IPS DF 6.9 (cell line): ENCODE data around the gene POM121L12.

ENCODE experiments used
- DNase-seq: peaks from one replicate; pipeline ENCODE4 v3.0.0-alpha.2; 2013; ENCODE audit warnings: low read depth, low spot score
- H3K27ac ChIP-seq: one replicate; pipeline ENCODE4 v1.5.1; 2013; ENCODE audit warnings: low read length, control low read depth
- H3K27me3 ChIP-seq: 2 replicates; pipeline ENCODE4 v1.6.1; 2013; ENCODE audit warnings: mild to moderate bottlenecking, low read length; ENCODE audit not compliant: control insufficient read depth, insufficient read depth
- H3K36me3 ChIP-seq: 2 replicates; pipeline ENCODE4 v1.6.1; 2013; ENCODE audit warnings: low read length; ENCODE audit not compliant: control insufficient read depth, insufficient read depth
- H3K4me1 ChIP-seq: 2 replicates; pipeline ENCODE4 v1.6.1; 2013; ENCODE audit warnings: low read length; ENCODE audit not compliant: control insufficient read depth, insufficient read depth
- H3K4me3 ChIP-seq: 2 replicates; pipeline ENCODE4 v1.5.1; 2013; ENCODE audit warnings: mild to moderate bottlenecking, low read length
- H3K9me3 ChIP-seq: 2 replicates; pipeline ENCODE4 v1.6.1; 2013; ENCODE audit warnings: low read length, inconsistent platforms; ENCODE audit not compliant: control insufficient read depth, insufficient read depth
- WGBS: extraction: QIAGEN DNeasy Blood & Tissue Kit; methylation state at CpG from one replicate; pipeline ENCODE4 v1.1.7; 2013; ENCODE audit warnings: mixed read lengths, missing lambda C conversion rate; ENCODE audit not compliant: insufficient read length, insufficient coverage; 5-methylcytosine and 5-hydroxymethylcytosine counted together

Gene POM121L12

DNA sequence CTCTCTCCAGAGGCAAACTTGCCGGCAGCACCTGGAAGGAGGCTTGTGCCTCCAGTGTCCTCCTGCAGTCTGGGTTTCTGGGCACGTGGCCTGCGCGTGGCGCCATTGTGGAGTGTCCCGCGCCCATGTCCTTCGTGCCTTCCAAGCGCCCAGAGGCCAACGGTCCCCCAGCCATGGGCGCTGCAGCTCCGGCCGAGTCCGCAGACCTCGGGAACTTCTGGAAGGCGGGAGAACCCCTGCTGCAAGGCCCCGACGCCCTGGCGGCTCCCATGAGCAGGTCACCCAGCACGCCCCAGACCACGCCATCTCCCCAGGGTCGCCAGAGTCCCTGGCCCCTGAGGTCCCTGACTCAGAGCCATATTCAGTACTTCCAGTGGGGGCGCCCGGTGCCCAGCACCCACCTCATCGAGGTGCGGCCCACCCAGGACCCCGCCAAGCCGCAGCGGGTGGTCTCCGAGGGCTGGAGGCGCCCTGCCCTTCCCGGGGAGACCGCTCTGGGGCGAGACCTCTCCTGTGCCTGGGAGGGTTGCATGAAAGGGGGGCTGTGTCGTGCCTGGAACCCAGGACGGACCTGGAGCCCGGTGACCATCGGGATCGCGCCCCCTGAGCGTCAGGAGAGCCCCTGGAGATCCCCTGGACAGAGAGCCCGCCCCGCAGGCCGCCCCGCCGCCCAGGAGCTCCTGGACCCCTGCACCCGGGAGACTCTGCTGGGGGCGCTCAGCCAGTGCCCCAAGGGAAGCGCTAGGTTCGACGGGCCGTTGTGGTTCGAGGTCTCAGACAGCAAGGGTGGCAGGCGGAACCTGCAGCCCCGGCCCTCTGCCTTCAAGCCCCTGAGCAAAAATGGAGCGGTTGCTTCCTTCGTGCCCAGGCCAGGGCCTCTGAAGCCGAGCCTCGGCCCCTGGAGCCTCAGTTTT is at the start of gene POM121L12:
Gene POM121L12, plus strand, starts transcription at position 135 of the 914 bp plus-strand sequence. Its CDS starts 39 bp downstream, at position 174.
- H3K4me1 ChIP-seq = no peaks in the 10 kb centered on the region
- no peak within 1 kb of the TSS for H3K27ac ChIP-seq
- H3K4me3 ChIP-seq = no peak within 1 kb of the TSS
- DNase-seq = no peak
- no peaks in the 10 kb centered on the region; the same call in 1 of the 2 replicates for H3K36me3 ChIP-seq
- H3K9me3 ChIP-seq = no peaks in the 10 kb centered on the region
- no CpG with 5 or more reads among the region's 59 CpGs for WGBS
- H3K27me3 ChIP-seq = no peaks in the 10 kb centered on the region

GRCh38 chr7:52992001-52992400 is 43.4 kb upstream of the POM121L12 start:
- H3K27me3 ChIP-seq = no peaks in the 10 kb centered on the region
- no peaks in the 10 kb centered on the region for H3K9me3 ChIP-seq
- H3K4me1 ChIP-seq = no peaks in the 10 kb centered on the region
- no peaks in the 10 kb centered on the region for H3K36me3 ChIP-seq
- no peak overlapping the region for H3K27ac ChIP-seq
- no peak overlapping the region for H3K4me3 ChIP-seq
- no peak for DNase-seq

GRCh38 chr7:52992479-52993162 is 42.8 kb upstream of the POM121L12 start:
- WGBS = no CpG with 5 or more reads among the region's 4 CpGs
- Histone ChIP-seq H3K27ac (no peak overlapping the region), H3K27me3 (no peaks in the 10 kb centered on the region), H3K4me3 (no peak overlapping the region), H3K36me3 (no peaks in the 10 kb centered on the region), H3K4me1 (no peaks in the 10 kb centered on the region), H3K9me3 (no peaks in the 10 kb centered on the region)
- DNase-seq = no peak

GRCh38 chr7:52995676-52996075 is 39.8 kb upstream of the POM121L12 start:
- no peaks in the 10 kb centered on the region for H3K36me3 ChIP-seq
- WGBS = no CpG with 5 or more reads among the region's 1 CpG
- no peaks in the 10 kb centered on the region for H3K9me3 ChIP-seq
- no peak overlapping the region for H3K27ac ChIP-seq
- H3K4me3 ChIP-seq = no peak overlapping the region
- DNase-seq = no peak
- no peaks in the 10 kb centered on the region for H3K4me1 ChIP-seq
- no peaks in the 10 kb centered on the region for H3K27me3 ChIP-seq

GRCh38 chr7:53001221-53001620 is 34.2 kb upstream of the POM121L12 start:
- no CpG with 5 or more reads among the region's 3 CpGs for WGBS
- H3K4me3 ChIP-seq = no peak overlapping the region
- H3K27ac ChIP-seq = no peak overlapping the region
- no peaks in the 10 kb centered on the region for H3K4me1 ChIP-seq
- H3K9me3 ChIP-seq = no peaks in the 10 kb centered on the region
- H3K27me3 ChIP-seq = no peaks in the 10 kb centered on the region
- no peaks in the 10 kb centered on the region for H3K36me3 ChIP-seq
- no peak for DNase-seq

DNA sequence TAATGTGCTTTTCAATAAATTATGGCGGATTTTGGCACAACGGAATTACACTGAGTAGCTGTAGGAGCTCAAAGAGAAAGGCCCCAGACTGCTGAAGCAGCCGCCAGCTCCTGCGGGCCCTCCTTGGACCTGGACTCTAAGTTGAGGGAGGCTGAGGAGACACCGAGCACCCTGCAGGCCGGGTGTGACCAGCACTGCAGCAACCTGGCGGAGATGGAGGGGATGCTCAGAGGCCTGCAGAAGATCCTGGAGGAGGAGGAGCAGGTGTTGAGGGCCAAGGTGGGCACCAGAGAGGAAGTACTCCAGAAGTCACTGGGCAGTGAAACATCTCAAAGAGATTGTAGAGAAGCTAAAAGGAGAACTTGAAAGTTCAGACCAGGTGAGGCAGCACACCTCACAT is 33.0 kb upstream of the POM121L12 start:
- Histone ChIP-seq H3K27me3 (no peaks in the 10 kb centered on the region), H3K27ac (no peak overlapping the region), H3K9me3 (no peaks in the 10 kb centered on the region; the same call in 1 of the 2 replicates), H3K4me1 (no peaks in the 10 kb centered on the region), H3K4me3 (no peak overlapping the region), H3K36me3 (no peaks in the 10 kb centered on the region)
- DNase-seq = no peak
- no CpG with 5 or more reads among the region's 7 CpGs for WGBS

DNA sequence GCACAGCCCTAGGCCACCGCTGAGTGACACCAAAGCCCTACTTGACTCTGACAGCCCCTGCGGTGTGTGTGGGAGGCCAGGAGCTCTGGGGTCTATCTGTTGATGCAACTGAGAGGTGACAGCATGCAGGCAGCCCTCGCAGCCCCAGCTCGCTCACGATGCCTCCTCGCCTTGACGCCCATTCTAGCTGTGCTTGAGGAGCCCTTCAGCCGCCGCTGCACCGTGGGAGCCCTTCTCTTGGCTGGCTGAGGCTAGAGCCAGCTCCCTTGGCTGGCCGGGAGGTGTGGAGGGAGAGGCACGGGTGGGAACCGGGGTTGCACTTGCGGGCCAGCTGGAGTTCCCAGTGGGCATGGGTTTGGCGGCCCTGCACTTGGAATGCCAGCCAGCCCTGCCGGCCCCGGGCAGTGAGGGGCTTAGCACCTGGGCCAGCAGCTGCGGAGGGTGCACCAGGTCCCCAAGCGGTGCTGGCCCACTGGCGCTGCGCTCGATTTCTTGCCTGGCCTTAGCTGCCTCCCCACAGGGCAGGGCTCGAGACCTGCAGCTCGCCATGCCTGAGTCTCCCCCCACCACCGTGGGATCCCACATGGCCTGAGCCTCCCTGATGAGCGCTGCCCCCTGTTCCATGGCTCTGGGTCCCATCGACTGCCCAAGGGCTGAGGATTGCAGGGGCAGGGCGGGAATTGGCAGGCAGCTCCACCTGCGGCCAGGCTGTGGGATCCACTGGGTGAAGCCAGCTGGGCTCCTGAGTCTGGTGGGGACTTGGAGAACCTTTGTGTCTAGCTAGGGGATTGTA is 31.6 kb upstream of the POM121L12 start:
- no peaks in the 10 kb centered on the region for H3K27me3 ChIP-seq
- no peak for DNase-seq

DNA sequence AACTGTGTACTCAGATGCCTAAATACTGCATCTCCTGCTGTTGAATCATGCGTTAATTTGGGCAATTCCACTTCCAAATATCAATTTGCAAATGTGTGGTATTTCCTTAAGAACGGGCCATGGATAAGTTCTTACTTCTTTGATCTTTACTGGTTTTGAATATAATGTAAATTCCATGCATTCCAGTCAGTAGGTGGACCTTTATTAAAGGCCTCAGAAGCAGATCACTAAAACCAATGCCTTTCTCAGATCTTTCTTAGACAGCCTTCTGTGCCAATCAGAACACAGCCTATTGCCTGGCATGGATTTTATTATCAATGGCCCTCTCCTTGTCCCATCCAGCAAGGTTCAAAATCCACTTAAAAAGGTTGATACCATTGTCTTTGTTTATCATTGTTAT is 21.5 kb upstream of the POM121L12 start:
- no peak for DNase-seq
- Histone ChIP-seq H3K4me3 (no peak overlapping the region), H3K36me3 (no peaks in the 10 kb centered on the region), H3K27ac (no peak overlapping the region), H3K27me3 (no peaks in the 10 kb centered on the region), H3K4me1 (no peaks in the 10 kb centered on the region), H3K9me3 (0 out of 2 replicates have a peak, but pooled peaks cover 1% of the 10 kb centered on the region)
- no CpG with 5 or more reads among the region's 2 CpGs for WGBS

More for the DNA sequence above, 31.6 kb upstream of the POM121L12 start:
- Histone ChIP-seq H3K4me3 (no peak overlapping the region), H3K4me1 (no peaks in the 10 kb centered on the region), H3K9me3 (peaks cover 1% of the 10 kb centered on the region), H3K36me3 (0 out of 2 replicates have a peak, but pooled peaks cover 2% of the 10 kb centered on the region), H3K27ac (no peak overlapping the region)
- WGBS = no CpG with 5 or more reads among the region's 29 CpGs

DNA sequence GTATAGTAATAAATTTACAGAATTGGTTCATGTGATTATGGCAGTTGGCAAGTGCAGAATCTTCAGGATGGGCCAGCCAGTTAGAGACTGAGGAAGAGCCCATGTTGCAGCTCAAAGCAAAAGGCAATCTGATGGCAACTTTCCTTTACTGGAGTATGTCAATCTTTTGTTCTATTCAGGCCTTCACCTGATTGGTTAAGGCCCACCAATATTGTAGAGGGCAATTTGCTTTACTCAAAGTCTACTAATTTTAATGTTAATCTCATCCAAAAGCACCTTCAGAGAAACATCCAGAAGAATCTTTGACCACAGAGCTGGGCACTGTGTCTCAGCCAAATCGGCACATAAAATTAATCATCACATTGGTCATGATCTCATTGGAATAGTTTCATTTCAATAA is 20.0 kb upstream of the POM121L12 start:
- Histone ChIP-seq H3K27ac (no peak overlapping the region), H3K27me3 (no peaks in the 10 kb centered on the region), H3K36me3 (no peaks in the 10 kb centered on the region), H3K9me3 (0 out of 2 replicates have a peak, but pooled peaks cover 1% of the 10 kb centered on the region), H3K4me3 (no peak overlapping the region), H3K4me1 (no peaks in the 10 kb centered on the region)
- DNase-seq = no peak
- no CpG with 5 or more reads among the region's 1 CpG for WGBS

- DNase-seq = no peak
- no peak overlapping the region for H3K27ac ChIP-seq
- H3K27me3 ChIP-seq = no peaks in the 10 kb centered on the region
- no peaks in the 10 kb centered on the region for H3K4me1 ChIP-seq
- no peak overlapping the region for H3K4me3 ChIP-seq
- no CpG with 5 or more reads among the region's 5 CpGs for WGBS
- H3K9me3 ChIP-seq = no peaks in the 10 kb centered on the region
- H3K36me3 ChIP-seq = no peaks in the 10 kb centered on the region
Observed at GRCh38 chr7:53022893-53023292, 12.5 kb upstream of the POM121L12 start.
